Kidney (tissue), 14 donors: ENCODE results near the gene AIFM3. TPM values are rescaled to one million over a fixed set of nuclear protein-coding genes. Genes with fewer than 3 reads are reported as not detected.

Experiments used
- DNase-seq, 5 donors: peaks; one replicate each; pipeline ENCODE4 v3.0.0-alpha.2; 2013 to 2020
- FAIRE-seq: peaks from 2 replicates; lab custom pipeline; 2012; peaks lifted over from hg19 to GRCh38; lab: Jason Lieb, UNC
- H3K27ac ChIP-seq, 2 donors: one replicate each; pipeline ENCODE4 v1.7.0; 2013; ENCODE audit warnings: low read depth in 2 of 2, low read length in 2 of 2, inconsistent platforms in 1 of 2
- H3K27me3 ChIP-seq: one replicate; pipeline ENCODE4 v1.7.1; 2013; ENCODE audit warnings: low read length, inconsistent platforms; ENCODE audit not compliant: control insufficient read depth, insufficient read depth
- H3K36me3 ChIP-seq, 3 donors: one replicate each; pipeline versions ENCODE4 v1.7.0 to v1.7.1; 2013; ENCODE audit warnings: low read length in 3 of 3, control low read depth in 1 of 3, inconsistent platforms in 1 of 3; ENCODE audit not compliant: insufficient read depth in 3 of 3, control insufficient read depth in 2 of 3
- H3K4me1 ChIP-seq, 3 donors: one replicate each; pipeline versions ENCODE4 v1.7.0 to v1.7.1; 2013; ENCODE audit warnings: low read length in 3 of 3, inconsistent platforms in 1 of 3, low read depth in 1 of 3; ENCODE audit not compliant: control insufficient read depth in 2 of 3, insufficient read depth in 2 of 3
- H3K4me3 ChIP-seq, 3 donors: one replicate each; pipeline versions ENCODE4 v1.7.0 to v1.8.1; 2013; ENCODE audit warnings: low read length in 3 of 3, control low read depth in 1 of 3, inconsistent platforms in 1 of 3
- H3K9ac ChIP-seq, 3 donors: one replicate each; pipeline versions ENCODE4 v1.7.0 to v1.7.1; 2013; ENCODE audit warnings: low read length in 3 of 3, control low read depth in 1 of 3, inconsistent platforms in 1 of 3
- H3K9me3 ChIP-seq, 3 donors: one replicate each; pipeline versions ENCODE4 v1.7.0 to v1.7.1; 2013; ENCODE audit warnings: low read length in 3 of 3, control low read depth in 1 of 3, inconsistent platforms in 1 of 3; ENCODE audit not compliant: control insufficient read depth in 2 of 3, insufficient read depth in 1 of 3
- intact Hi-C: fragments of 100-400 bp; cut with DNase I; formaldehyde crosslinking; loops from one replicate; pipeline ENCODE4 v1.11.1; 2022
- polyA plus RNA-seq: library from polyadenylated mRNA; stranded (reverse); fragments of 350-450 nt; fragmentation: Illumina TruSeq; extraction: RNeasy Lipid Tissue Mini Kit (QIAGEN cat#74804); gene quantifications from one replicate; pipeline ENCODE4 v1.2.3, GENCODE V29; 2014; ENCODE audit warnings: low read depth, low replicate concordance; ENCODE audit not compliant: insufficient read depth
- total RNA-seq: library from RNA; stranded (reverse); fragmentation: NEBNext Ultra II Directional; extraction: Animal tissue kit (Norgen Biotek cat#: 25700); gene quantifications from one replicate; pipeline ENCODE4 v1.2.1, GENCODE V29; 2021
- TF ChIP-seq, protein P1 (sequence below): IDR thresholded peaks from 3 replicates; pipeline ENCODE4 v1.5.1; 2012; ENCODE audit warnings: mild to moderate bottlenecking, moderate library complexity, borderline replicate concordance; ENCODE audit not compliant: insufficient read depth; ENCODE audit errors: extremely low read depth
- donor health status: control.
- donor health status: control.
- donor health status: control.
- donor health status: control.
- donor health status: control.
- donor health status: DM: yes; HTN: yes; CAD: no.
- donor health status: Normal renal cell carcinoma (clear cell type).

AIFM3 gene
- total and polyA plus RNA-seq, 2 donors from 2014 or later: 3.1 to 4.4 TPM

DNA sequence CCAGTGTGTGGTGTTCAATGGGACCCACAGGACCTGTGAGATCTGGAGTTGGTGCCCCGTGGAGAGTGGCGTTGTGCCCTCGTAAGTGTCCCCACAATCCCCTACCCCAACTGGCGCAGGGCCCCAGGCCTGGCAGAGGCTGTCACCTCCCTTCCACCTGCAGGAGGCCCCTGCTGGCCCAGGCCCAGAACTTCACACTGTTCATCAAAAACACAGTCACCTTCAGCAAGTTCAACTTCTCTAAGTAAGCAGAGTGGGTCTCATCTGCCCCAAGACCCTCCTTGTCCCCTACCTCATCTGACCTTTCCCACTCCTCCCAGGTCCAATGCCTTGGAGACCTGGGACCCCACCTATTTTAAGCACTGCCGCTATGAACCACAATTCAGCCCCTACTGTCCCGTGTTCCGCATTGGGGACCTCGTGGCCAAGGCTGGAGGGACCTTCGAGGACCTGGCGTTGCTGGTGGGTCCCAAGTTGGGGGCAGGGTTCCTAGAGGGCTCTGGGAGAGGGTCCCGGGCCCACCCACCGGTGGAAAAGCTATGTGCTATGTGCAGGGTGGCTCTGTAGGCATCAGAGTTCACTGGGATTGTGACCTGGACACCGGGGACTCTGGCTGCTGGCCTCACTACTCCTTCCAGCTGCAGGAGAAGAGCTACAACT, 56.0 kb downstream of the AIFM3 start:
- no peak overlapping the region for H3K4me3 ChIP-seq
- intact Hi-C loops: no loop called here
- DNase-seq (no peak), FAIRE-seq (no peak)
- H3K27me3 ChIP-seq: no peaks in the 10 kb centered on the region
- H3K36me3 ChIP-seq: no peaks in the 10 kb centered on the region
- no peak overlapping the region for H3K27ac ChIP-seq
- H3K4me1 ChIP-seq: no peaks in the 10 kb centered on the region
- no peak overlapping the region for H3K9ac ChIP-seq
- no peaks in the 10 kb centered on the region for H3K9me3 ChIP-seq
- TF ChIP-seq, protein P1, sequence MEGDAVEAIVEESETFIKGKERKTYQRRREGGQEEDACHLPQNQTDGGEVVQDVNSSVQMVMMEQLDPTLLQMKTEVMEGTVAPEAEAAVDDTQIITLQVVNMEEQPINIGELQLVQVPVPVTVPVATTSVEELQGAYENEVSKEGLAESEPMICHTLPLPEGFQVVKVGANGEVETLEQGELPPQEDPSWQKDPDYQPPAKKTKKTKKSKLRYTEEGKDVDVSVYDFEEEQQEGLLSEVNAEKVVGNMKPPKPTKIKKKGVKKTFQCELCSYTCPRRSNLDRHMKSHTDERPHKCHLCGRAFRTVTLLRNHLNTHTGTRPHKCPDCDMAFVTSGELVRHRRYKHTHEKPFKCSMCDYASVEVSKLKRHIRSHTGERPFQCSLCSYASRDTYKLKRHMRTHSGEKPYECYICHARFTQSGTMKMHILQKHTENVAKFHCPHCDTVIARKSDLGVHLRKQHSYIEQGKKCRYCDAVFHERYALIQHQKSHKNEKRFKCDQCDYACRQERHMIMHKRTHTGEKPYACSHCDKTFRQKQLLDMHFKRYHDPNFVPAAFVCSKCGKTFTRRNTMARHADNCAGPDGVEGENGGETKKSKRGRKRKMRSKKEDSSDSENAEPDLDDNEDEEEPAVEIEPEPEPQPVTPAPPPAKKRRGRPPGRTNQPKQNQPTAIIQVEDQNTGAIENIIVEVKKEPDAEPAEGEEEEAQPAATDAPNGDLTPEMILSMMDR: no peak

DNA sequence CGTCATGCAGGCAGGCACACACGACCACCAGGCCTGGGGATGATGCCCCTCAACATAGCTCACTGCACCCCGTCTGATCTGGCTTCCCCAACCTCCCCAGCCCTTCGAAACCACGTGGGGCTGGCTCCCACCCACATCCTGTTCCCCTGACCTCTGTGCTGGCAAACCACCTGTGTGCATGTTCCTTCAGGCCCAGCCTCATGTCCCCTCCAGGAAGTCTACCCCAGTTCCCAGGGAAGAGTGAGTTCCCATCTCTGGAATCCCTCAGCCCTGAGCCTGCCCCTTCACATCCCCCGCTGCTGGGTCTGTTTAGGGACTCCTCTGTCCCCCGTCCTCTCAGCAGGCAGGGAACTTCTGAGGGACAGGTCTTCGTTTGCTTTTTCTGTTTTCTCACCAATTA, 58.2 kb downstream of the AIFM3 start:
- intact Hi-C loops: no loop called here
- no peak overlapping the region for H3K9ac ChIP-seq
- DNase-seq: no peak

DNA sequence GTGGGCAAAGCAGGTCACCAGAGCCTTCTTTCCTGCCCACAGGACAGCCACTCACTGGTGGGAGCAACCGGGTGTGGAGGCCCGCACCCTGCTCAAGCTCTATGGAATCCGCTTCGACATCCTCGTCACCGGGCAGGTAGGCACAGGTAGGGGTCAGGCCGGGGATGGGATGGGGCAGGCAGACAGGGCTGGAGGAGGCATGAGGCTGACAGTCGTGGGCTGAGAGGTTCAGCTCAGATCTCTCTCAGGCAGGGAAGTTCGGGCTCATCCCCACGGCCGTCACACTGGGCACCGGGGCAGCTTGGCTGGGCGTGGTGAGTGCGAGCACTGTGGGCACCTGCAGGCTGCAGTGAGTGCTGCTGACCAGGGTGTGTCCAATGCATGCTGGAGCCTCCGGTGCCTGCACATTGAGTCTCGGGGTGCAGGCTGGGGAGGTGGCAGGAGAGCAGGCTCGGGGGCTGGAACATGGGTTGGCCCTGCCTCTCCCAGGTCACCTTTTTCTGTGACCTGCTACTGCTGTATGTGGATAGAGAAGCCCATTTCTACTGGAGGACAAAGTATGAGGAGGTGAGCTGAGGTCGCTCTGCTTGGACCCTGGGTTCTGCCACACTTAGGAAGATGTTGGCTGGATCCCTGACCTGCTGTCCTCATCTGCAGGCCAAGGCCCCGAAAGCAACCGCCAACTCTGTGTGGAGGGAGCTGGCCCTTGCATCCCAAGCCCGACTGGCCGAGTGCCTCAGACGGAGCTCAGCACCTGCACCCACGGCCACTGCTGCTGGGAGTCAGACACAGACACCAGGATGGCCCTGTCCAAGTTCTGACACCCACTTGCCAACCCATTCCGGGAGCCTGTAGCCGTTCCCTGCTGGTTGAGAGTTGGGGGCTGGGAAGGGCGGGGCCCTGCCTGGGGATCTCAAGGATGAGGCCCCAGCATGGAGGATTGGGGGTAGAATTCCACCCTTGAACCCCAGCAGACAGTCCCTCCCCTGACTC, 59.0 kb downstream of the AIFM3 start:
- FAIRE-seq (no peak), DNase-seq (no peak)
- Histone ChIP-seq H3K27ac (no peak overlapping the region), H3K9me3 (no peaks in the 10 kb centered on the region), H3K4me3 (no peak overlapping the region), H3K4me1 (no peaks in the 10 kb centered on the region), H3K9ac (no peak overlapping the region), H3K36me3 (no peaks in the 10 kb centered on the region), H3K27me3 (no peaks in the 10 kb centered on the region)
- TF ChIP-seq, protein P1: no peak
- intact Hi-C loops: no loop called here

More for the DNA sequence above, 58.2 kb downstream of the AIFM3 start:
- H3K27me3 ChIP-seq: no peaks in the 10 kb centered on the region
- no peaks in the 10 kb centered on the region for H3K36me3 ChIP-seq
- FAIRE-seq: no peak
- TF ChIP-seq, protein P1: no peak
- no peak overlapping the region for H3K27ac ChIP-seq
- H3K9me3 ChIP-seq: no peaks in the 10 kb centered on the region
- no peak overlapping the region for H3K4me3 ChIP-seq
- no peaks in the 10 kb centered on the region for H3K4me1 ChIP-seq
